GM12891 (cell line): Measurements from ENCODE around the gene TMPRSS5.

ENCODE experiments used
- POLR2A ChIP-seq: IDR thresholded peaks from 2 replicates; pipeline ENCODE4 v1.6.1; 2011; ENCODE audit warnings: low read depth, low read length, control low read depth
- POLR2AphosphoS5 ChIP-seq: IDR thresholded peaks from 2 replicates; pipeline ENCODE4 v1.6.1; 2011; ENCODE audit warnings: low read depth, low read length, control low read depth
- POU2F2 ChIP-seq: IDR thresholded peaks from 2 replicates; pipeline ENCODE4 v1.6.1; 2011; ENCODE audit warnings: low read depth, mild to moderate bottlenecking, control low read depth, low read length, moderate library complexity
- SPI1 ChIP-seq: IDR thresholded peaks from 2 replicates; pipeline ENCODE4 v1.6.1; 2011; ENCODE audit warnings: low read depth, low read length, control low read depth
- TAF1 ChIP-seq: IDR thresholded peaks from 2 replicates; pipeline ENCODE4 v1.6.1; 2011; ENCODE audit warnings: low read depth, low read length, control low read depth

- TF ChIP-seq POLR2AphosphoS5 = no peak
- TF ChIP-seq POLR2A = no peak
- no peak for TF ChIP-seq TAF1
- TF ChIP-seq POU2F2 = no peak
- TF ChIP-seq SPI1 = no peak
Measured at GRCh38 chr11:113667801-113668200, 38.3 kb downstream of the TMPRSS5 start.
